CD1c-positive myeloid dendritic cell (primary cell): ENCODE measurements around the gene PRDX6.
"Not testable (repeated sequence)": the region's sequence is repeated elsewhere in the genome, so short reads cannot be mapped to it uniquely, and the experiment has no call there.

Source experiments
- DNase-seq: peaks from one replicate; pipeline ENCODE4 v3.0.0-alpha.2; 2016; ENCODE audit errors: extremely low spot score

Gene PRDX6

GRCh38 chr1:173467426-173467825 lies 9.7 kb upstream of the PRDX6 start:
- no peak for DNase-seq

GRCh38 chr1:173469656-173470055 lies 7.5 kb upstream of the PRDX6 start:
- no peak for DNase-seq

- DNase-seq = no peak
These were observed 6.5 kb upstream of the PRDX6 start for GRCh38 chr1:173470608-173471007.

DNA sequence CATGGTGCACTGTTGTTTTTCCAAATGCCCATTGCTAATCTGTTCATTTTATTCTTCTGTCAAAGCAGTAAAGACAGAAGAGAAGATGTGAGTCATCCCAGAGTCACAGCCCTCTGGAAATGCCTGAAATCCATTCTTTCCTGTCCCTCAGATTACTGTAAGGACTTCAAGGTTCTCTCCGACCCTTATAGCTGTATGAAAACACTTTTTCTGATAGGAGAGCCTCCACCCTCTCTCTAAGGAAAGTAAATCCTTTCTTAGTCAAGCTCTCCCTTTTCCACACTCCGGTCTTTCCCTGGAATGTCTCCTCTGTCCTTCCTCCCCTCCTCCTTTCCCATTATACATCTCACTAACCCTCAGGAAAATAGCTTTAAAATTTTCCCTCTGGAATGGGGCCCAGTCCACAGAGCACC lies 3.5 kb upstream of the PRDX6 start:
- DNase-seq = no peak

- DNase-seq = no peak
These were observed 2.9 kb upstream of the PRDX6 start for GRCh38 chr1:173474097-173474779.

- not testable (repeated sequence) for DNase-seq
These were observed 2.2 kb upstream of the PRDX6 start for GRCh38 chr1:173474780-173475421.

GRCh38 chr1:173475564-173476196 lies 1.5 kb upstream of the PRDX6 start:
- DNase-seq = no peak

- DNase-seq = no peak
These were observed 904 bp upstream of the PRDX6 start for GRCh38 chr1:173476197-173476664.

GRCh38 chr1:173476665-173477285 lies 360 bp upstream of the PRDX6 start:
- peak; percentile 93 for DNase-seq

- DNase-seq = peak; percentile 82
These were observed 1.0 kb downstream of the PRDX6 start for GRCh38 chr1:173478094-173478674.

DNA sequence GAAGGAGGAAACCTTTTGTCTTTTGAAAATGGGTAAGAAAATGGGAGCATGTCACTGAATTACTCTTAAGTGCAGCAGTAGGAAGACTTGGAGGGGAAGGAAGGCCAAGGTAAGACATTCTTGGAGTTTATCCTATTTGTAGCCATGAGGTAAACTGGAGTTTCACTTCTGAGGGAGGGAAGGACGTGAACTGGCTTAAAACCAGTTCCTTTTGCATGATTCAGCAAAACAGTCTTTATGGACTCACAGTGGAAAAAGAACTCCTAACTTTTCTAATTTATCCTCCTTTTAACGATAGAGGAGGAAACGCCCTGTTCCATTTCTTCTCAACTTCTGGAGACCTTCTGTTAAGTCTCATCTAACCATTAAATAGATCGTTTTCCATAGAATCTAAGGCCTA lies 2.5 kb downstream of the PRDX6 start:
- no peak for DNase-seq

GRCh38 chr1:173481195-173481772 lies 4.1 kb downstream of the PRDX6 start:
- DNase-seq = no peak

GRCh38 chr1:173482683-173483082 lies 5.5 kb downstream of the PRDX6 start:
- DNase-seq = no peak

- DNase-seq = no peak
These were observed 7.1 kb downstream of the PRDX6 start for GRCh38 chr1:173484276-173484675.

DNA sequence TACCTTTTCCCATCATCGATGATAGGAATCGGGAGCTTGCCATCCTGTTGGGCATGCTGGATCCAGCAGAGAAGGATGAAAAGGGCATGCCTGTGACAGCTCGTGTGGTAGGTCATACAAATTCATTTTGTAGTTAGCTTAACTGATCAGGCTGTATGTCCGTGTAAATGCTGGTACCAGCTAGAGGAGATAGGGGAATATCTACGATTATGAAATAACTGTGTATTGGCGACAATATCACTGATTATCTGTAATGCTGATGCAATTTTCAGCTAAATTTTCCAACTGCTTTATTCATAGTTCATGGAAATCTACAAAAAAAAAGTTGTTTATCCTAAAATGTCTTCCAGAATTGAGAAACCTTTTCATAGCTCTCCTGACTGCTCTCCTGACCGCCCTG lies 8.3 kb downstream of the PRDX6 start:
- DNase-seq = no peak

DNA sequence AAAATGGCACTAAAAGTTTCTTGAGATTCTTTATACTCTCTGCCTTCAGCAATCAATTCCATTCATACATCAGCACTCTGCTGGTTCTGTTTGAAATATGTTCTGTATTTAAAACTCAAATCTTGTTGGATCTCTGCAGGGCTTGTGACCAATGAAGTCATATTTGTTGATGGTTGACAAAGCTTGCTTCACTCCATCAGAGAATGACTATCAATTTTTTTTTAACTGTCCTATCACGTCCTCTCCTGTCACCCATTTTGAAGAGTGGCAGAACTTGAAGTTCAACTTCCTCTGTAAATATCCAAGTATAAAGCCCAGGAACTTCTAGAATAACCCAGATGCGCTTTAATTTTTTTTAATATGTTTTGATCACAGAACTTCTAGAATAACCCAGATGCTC lies 10.9 kb downstream of the PRDX6 start:
- DNase-seq = no peak

DNA sequence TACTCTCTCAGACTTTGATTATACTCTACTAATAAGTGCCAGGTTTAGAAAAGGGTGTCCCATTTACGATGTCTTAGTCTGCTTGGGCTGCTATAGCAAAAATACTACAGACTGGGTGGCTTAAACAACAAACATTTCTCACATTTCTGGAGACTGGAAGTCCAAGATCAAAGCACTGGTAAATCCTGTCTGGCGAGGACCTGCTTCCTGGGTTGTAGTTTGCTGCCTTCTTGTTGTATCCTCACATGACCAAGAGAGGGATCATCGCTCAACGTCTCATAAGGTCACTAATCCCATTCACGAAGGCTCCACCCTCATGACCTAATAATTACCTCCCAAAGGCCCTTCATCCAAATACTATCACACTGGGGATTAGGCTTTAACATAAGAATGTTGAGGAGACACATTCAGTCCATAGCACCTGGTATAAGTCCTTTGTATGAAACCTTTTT lies 12.0 kb downstream of the PRDX6 start:
- no peak for DNase-seq

DNA sequence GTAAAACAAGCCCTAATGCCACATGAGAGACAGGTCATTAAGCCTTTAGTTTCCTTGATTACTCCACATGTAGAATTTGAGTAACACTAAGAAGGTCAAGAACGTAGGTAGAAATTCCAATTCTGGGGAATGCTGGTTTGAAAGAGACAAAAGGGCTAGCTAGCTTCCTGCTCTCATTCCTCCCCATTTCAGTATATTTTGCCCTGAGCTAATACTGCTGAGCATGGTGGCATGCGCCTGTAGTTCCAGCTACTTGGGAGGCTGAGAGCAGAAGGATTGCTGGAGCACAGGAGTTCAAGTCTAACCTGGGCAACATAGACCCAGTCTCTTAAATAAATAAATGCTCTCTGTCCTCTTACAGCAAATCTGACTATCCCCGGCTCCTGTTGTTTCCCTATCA lies 12.8 kb downstream of the PRDX6 start:
- DNase-seq = no peak

DNA sequence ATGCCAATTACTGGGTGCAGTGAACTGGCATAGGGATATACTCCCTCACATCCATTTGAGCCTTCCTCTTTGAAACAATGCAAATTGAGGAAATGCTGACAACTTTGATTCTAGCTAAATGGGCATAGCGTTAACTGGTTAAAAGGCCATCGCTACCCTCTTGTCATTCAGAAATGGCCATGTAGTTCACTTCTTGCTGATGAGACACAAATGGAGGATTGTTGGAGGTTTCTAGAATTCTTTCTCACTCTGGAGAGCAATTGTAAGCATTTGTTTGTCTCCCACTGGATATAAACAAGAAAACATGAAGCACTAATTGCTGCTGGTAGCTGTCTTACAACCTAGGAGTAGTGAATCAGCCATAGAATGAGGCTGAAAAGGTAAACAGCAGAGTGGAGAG lies 14.4 kb downstream of the PRDX6 start:
- DNase-seq = no peak

- not testable (repeated sequence) for DNase-seq
These were observed 16.0 kb downstream of the PRDX6 start for GRCh38 chr1:173493125-173493524.

DNA sequence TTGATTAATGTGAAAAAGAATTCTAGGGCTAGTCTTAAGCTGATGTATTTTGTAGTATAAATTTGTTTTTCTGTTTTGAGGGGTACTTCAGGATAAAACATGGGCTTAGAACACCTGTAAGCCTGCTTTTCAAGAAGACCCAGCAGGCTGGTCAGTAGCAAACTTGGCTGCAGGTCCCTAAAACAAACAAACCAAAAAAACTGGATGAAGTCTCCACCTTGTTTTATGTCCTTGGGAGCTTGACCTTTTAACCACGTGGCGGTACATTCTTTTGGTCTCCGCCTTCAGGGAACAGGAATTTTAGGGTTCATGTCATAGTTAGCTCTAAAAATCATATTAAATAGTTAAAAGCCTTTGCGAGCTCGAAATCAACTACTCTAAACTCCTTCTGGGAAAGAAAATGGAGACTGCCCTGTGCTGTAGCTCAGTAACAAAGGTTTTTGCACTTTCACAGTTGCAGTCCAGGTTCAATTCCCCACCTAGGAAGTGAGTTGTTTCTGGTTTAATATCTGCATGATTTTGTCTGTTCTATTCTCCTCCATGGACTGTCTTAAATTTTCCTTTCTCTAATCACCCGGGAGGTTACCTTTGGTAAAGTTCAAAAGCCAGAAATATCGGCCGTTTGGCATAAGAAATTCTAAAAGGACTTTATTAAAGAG lies 18.6 kb downstream of the PRDX6 start:
- DNase-seq = no peak
